AG04449 (cell line): ENCODE results near the gene DNAJB11.

ENCODE experiments used
- CTCF ChIA-PET: fragments of 350-600 bp; formaldehyde crosslinking; extraction: SDS; loops from one replicate; lab custom pipeline; 2021; ENCODE audit warnings: antibody characterized with exemption; lab: Yijun Ruan, JAX
- POLR2A ChIA-PET: fragments of 400-600, 350-600 bp; formaldehyde crosslinking; extraction: SDS; loops from one replicate; lab custom pipeline; 2020; ENCODE audit warnings: antibody characterized with exemption, inconsistent platforms; lab: Yijun Ruan, JAX
- DNase-seq: peaks from one replicate; pipeline ENCODE4 v3.0.0-alpha.2; 2010; ENCODE audit warnings: low read depth, low spot score
- H3K4me3 ChIP-seq: 2 replicates; pipeline ENCODE4 v1.5.1; 2011; ENCODE audit warnings: low read depth, mild to moderate bottlenecking, control low read depth, low read length
- TF ChIP-seq, protein P1 (sequence below): IDR thresholded peaks from one replicate; pipeline ENCODE4 v1.5.1; 2011; ENCODE audit warnings: mild to moderate bottlenecking, moderate library complexity, low read length, control low read depth, inconsistent platforms; ENCODE audit not compliant: insufficient read depth; ENCODE audit errors: missing control alignments

DNAJB11 gene

DNA sequence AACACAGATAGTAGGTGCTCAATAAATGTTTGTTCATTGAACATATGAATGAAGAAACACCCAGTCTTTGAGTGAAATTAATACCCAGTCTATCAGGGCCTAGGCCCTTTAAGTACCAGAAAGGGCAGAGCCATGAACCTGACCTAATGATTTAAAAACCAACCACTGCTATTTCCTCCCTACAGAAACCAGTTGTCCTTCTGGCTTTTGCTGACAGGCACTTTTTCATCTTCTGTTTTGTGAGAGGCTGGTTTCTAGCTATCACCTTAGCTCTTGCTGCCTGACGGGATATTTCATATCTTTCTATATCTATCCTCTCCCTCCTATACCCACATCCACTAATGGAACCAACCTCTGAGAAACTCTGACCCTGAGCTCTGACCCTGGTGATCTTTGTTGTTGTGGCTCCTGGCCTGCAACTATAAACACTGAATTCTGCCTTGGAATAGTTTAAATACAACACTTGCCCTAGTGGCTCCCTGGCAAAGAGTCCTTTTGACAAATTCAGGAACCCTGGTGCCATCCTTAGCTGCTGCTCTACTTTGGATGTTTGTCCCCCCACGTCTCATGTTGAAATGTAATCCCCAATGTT is 38.2 kb downstream of the DNAJB11 start:
- no peak for DNase-seq
- POLR2A ChIA-PET, result no interaction called here
- H3K4me3 ChIP-seq, result no peak overlapping the region
- TF ChIP-seq, protein P1, sequence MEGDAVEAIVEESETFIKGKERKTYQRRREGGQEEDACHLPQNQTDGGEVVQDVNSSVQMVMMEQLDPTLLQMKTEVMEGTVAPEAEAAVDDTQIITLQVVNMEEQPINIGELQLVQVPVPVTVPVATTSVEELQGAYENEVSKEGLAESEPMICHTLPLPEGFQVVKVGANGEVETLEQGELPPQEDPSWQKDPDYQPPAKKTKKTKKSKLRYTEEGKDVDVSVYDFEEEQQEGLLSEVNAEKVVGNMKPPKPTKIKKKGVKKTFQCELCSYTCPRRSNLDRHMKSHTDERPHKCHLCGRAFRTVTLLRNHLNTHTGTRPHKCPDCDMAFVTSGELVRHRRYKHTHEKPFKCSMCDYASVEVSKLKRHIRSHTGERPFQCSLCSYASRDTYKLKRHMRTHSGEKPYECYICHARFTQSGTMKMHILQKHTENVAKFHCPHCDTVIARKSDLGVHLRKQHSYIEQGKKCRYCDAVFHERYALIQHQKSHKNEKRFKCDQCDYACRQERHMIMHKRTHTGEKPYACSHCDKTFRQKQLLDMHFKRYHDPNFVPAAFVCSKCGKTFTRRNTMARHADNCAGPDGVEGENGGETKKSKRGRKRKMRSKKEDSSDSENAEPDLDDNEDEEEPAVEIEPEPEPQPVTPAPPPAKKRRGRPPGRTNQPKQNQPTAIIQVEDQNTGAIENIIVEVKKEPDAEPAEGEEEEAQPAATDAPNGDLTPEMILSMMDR, result no peak
- CTCF ChIA-PET, result interaction anchor here (0.6 to 2.0 kb wide), 6 partner anchors 9 to 632 kb away, joined by 3 to 19 read pairs (median 3); partner anchors contain the start of gene TBCCD1

DNA sequence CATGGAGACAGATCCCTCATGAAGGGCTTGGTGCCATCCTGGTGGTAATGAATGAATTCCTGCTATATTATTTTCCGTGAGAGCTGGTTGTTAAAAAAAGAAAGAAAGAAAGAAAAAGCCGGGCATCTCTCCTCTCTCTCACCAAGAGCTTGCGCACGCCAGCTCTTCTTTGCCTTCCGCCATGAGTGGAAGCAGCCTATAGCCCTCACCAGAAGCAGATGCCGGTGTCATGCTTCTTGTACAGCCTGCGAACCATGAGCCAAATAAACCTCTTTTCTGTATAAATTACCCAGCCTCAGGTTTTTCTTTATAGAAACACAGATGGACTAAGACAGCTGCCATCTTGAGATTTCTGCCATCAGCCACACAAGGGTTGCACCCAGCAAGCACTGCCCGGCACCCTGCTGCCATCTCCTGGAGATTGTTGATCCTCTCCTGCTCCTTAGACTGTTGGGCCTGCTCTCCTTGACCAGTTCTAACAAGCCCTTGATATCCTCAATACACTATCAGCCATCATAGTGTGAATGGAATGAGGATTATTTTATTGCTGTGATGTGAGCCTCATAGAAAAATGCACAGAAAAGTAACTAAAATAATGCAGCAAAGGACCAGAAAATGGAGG is 38.8 kb downstream of the DNAJB11 start:
- DNase-seq, result no peak
- ChIA-PET CTCF (interaction anchor here (0.6 to 8.8 kb wide), 10 partner anchors 8 to 633 kb away, joined by 3 to 193 read pairs (median 4); partner anchors contain the start of gene TBCCD1), POLR2A (no interaction called here)
- H3K4me3 ChIP-seq, result no peak overlapping the region
- TF ChIP-seq, protein P1, result peak; percentile 28

DNA sequence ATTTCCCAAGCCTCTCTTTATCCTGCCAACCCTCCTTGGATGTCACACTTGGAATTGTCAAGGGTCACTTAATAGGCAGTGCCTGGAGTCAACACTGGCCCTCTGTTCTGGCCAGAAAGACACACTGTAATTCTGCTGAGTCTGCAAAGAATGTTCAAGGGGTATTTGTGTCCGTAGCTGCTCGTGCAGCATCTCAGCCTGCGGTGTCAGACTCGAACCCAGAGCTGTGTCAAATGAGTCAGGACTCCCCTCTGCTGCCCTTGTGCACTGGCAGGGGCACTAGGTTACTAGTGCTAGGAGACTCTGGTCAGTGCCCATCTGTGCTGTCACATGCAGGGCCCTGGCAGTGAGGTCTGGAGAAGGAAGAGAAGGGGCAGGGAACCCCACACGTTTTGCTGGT is 41.5 kb downstream of the DNAJB11 start:
- no peak overlapping the region for H3K4me3 ChIP-seq
- DNase-seq, result no peak
- POLR2A ChIA-PET, result no interaction called here
- CTCF ChIA-PET, result interaction anchor here (4.3 to 8.8 kb wide), 3 partner anchors 11 to 207 kb away, joined by 22 to 193 read pairs (median 140); no protein-coding TSS in a partner anchor
- TF ChIP-seq, protein P1, result no peak

DNA sequence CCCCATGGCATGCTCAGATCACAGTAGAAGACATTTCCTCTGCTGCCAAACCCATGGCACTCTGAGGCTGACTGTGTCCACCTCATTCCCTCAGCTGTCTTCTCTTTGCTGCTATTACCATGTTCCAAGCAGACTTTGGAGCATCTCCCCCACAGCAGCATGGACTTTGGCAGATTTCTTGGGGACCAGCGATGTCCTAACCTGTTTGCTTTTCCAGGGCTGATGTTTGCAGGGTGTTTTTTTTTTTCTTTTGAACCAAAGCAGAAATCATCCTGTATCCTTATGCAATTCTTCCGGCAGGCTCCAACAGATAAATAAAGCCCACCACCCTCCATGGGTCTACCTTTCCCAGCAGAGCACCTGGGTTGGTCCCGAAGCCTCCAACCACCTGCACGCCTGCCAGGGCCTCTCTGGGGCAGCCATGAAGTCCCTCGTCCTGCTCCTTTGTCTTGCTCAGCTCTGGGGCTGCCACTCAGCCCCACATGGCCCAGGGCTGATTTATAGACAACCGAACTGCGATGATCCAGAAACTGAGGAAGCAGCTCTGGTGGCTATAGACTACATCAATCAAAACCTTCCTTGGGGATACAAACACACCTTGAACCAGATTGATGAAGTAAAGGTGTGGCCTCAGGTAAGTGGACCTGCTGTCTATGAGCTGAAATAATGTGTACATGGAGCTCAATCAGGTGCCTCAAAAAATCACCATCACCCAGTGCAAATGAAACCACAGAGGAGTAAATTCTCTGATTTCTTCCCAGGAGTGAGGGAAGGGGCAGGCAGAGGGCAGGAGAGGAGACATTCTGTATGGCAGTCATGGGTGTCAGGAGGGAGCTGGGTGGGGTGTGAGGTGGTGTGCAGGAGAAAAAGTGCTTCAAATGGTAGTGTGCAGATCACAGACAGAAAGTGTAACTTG is 42.5 kb downstream of the DNAJB11 start, which contains the start of gene AHSG:
TSS of gene AHSG (plus strand) at position 340 of the 916 bp plus-strand sequence. CDS start at position 422, 82 bp downstream.
- no peak within 1 kb of the TSS for H3K4me3 ChIP-seq
- ChIA-PET POLR2A (interaction anchor here (2.6 kb wide), 1 partner anchor 171 kb away, joined by 15 read pairs; the partner anchor contains the start of gene EIF4A2), CTCF (interaction anchor here (0.6 to 8.8 kb wide), 13 partner anchors 11 to 626 kb away, joined by 3 to 193 read pairs (median 49); partner anchors contain the start of genes DNAJB11, EIF4A2 and RFC4)
- TF ChIP-seq, protein P1, result no peak
- DNase-seq, result no peak

DNA sequence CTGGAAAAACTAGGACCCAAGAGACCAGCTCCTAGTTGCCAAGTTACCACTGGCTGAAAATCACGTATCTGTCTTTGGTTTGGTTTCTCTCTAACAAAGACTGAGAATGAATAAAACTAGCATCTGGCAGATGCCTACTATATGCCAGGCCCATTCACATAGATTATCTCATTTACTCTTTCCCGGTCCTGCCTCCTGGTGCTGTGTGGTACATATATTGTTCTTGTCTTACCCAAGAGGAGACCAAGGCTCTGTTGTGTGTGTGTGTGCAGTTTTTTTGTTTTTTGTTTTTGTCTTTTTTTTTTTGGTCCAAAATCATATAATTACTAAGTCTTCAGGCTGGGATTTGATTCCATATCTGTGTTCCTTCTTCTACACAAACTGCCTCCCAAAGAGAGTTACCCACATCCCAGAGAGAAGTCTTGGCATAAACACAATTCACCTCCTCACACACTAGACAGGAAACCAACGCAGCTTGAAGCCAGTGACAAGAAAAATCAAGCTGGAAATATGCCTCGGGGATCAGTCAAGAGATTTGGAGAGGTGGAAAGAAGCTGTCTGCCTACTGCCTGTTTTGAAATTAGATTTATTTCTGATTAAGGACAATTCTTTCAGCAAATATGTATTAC is 43.2 kb downstream of the DNAJB11 start:
- TF ChIP-seq, protein P1, result no peak
- DNase-seq, result no peak
- no peak overlapping the region for H3K4me3 ChIP-seq

More for the DNA sequence above, 43.2 kb downstream of the DNAJB11 start:
- ChIA-PET CTCF (interaction anchor here (0.6 to 8.8 kb wide), 24 partner anchors 11 to 1103 kb away, joined by 3 to 193 read pairs (median 14); partner anchors contain the start of genes CRYGS, DNAJB11, EIF4A2 and FETUB), POLR2A (interaction anchor here (2.6 kb wide), 1 partner anchor 170 kb away, joined by 15 read pairs; the partner anchor contains the start of gene EIF4A2)
